ENCODE measurements around the gene ISCA1.
A peak's percentile ranks its signal among the peaks of the same experiment; 100 is the strongest.

Gene ISCA1

DNA sequence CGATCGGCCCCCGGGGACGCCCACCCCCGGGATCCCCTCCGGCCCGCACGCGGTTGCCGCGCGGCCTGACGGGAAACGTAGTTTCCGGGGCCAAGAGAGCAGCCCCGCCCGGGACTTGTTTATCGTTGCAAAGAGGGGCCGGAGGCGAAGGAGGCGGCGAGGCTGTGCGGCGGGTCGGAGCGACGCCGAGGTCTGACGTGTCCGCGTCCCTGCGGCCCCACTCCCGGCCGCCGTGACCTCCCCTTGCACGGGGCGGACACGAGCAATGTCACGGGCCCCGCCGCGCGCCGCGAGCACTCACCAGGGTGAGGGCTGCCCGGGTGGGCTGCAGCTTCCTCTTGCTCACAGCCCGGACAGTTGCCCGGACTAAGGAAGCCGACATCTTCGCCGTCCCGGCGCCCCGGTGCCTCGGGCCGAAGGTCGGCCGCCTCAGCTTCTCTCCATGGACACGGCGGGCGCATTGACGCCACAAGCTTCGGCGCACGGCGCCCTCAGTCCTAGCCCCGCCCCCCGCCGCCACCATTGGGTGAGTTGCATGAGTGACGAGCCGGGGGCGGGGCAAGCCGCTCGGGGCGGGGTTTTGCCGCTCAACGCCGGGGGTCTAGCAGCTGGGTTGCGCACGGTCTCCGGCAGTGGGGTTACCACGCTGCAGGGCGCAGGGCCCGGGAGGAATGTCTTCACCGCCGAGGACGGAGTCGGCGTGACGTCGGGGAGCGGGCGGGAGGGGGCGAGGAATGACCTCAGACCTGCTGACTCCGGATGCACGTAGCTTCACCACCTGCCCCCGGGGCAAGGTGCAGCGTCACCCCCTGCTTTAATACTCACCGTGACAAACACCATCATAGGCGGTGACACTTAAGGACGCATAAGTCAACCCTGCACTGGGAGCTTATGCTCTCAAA, at the start of gene ISCA1 (continued):
- TF ChIP-seq, protein P1, sequence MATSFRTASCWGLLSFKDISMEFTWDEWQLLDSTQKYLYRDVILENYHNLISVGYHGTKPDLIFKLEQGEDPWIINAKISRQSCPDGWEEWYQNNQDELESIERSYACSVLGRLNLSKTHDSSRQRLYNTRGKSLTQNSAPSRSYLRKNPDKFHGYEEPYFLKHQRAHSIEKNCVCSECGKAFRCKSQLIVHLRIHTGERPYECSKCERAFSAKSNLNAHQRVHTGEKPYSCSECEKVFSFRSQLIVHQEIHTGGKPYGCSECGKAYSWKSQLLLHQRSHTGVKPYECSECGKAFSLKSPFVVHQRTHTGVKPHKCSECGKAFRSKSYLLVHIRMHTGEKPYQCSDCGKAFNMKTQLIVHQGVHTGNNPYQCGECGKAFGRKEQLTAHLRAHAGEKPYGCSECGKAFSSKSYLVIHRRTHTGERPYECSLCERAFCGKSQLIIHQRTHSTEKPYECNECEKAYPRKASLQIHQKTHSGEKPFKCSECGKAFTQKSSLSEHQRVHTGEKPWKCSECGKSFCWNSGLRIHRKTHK (tag by site-specific recombination; IDR thresholded peaks at IDR 0.05) = no peak
- TF ChIP-seq ZNF274 (IDR thresholded peaks at IDR 0.05; ENCODE audit: low read length) (no peak), ZNF274 (tag by site-specific recombination; IDR thresholded peaks at IDR 0.05; ENCODE audit: borderline replicate concordance) (no peak), ZNF174 (tag by site-specific recombination; IDR thresholded peaks at IDR 0.05) (no peak), ZNF837 (tag by site-specific recombination; IDR thresholded peaks at IDR 0.05) (no peak), ZBTB8A (tag by site-specific recombination; IDR thresholded peaks at IDR 0.05) (peak; percentile 88), ZNF155 (tag by site-specific recombination; IDR thresholded peaks at IDR 0.05) (no peak), ZIC2 (tag by site-specific recombination; IDR thresholded peaks at IDR 0.05) (peak; percentile 79), ZNF529 (tag by site-specific recombination; IDR thresholded peaks at IDR 0.05; ENCODE audit: insufficient replicate concordance) (no peak), ZNF585B (tag by site-specific recombination; IDR thresholded peaks at IDR 0.05) (no peak), OSR2 (tag by site-specific recombination; IDR thresholded peaks at IDR 0.05) (no peak; the same call in 1 of the 2 replicates), MEIS1 (CRISPR knock-in tag; IDR thresholded peaks at IDR 0.05; ENCODE audit: borderline replicate concordance) (peak; percentile 43; the same call in 1 of the 2 replicates), ZNF514 (tag by site-specific recombination; IDR thresholded peaks at IDR 0.05) (no peak), EGR2 (tag by site-specific recombination; IDR thresholded peaks at IDR 0.05; ENCODE audit: low read depth) (peak; percentile 22; the same call in 1 of the 2 replicates), ZNF350 (tag by site-specific recombination; IDR thresholded peaks at IDR 0.05) (no peak), ZNF184 (tag by site-specific recombination; IDR thresholded peaks at IDR 0.05) (peak; percentile 76; the same call in 1 of the 2 replicates), ZNF221 (tag by site-specific recombination; IDR thresholded peaks at IDR 0.05; ENCODE audit: borderline replicate concordance) (0 out of 2 replicates have a peak, but pooled peaks have one; percentile 54), ZNF792 (tag by site-specific recombination; IDR thresholded peaks at IDR 0.05) (peak; percentile 19; the same call in 1 of the 2 replicates), HOXA7 (CRISPR knock-in tag; IDR thresholded peaks at IDR 0.05; ENCODE audit: borderline replicate concordance) (no peak), ZBTB7A (tag by site-specific recombination; IDR thresholded peaks at IDR 0.05; ENCODE audit: low read depth) (no peak; the same call in none of the 2 replicates)
- TF ChIP-seq, protein P2, sequence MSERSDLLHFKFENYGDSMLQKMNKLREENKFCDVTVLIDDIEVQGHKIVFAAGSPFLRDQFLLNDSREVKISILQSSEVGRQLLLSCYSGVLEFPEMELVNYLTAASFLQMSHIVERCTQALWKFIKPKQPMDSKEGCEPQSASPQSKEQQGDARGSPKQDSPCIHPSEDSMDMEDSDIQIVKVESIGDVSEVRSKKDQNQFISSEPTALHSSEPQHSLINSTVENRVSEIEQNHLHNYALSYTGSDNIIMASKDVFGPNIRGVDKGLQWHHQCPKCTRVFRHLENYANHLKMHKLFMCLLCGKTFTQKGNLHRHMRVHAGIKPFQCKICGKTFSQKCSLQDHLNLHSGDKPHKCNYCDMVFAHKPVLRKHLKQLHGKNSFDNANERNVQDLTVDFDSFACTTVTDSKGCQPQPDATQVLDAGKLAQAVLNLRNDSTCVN (tag by site-specific recombination; optimal IDR thresholded peaks at IDR 0.05) = peak; percentile 99
- TF ChIP-seq, protein P3, sequence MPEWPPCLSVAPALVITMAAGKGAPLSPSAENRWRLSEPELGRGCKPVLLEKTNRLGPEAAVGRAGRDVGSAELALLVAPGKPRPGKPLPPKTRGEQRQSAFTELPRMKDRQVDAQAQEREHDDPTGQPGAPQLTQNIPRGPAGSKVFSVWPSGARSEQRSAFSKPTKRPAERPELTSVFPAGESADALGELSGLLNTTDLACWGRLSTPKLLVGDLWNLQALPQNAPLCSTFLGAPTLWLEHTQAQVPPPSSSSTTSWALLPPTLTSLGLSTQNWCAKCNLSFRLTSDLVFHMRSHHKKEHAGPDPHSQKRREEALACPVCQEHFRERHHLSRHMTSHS (tag by site-specific recombination; IDR thresholded peaks at IDR 0.05) = no peak
- TF ChIP-seq, protein P4, sequence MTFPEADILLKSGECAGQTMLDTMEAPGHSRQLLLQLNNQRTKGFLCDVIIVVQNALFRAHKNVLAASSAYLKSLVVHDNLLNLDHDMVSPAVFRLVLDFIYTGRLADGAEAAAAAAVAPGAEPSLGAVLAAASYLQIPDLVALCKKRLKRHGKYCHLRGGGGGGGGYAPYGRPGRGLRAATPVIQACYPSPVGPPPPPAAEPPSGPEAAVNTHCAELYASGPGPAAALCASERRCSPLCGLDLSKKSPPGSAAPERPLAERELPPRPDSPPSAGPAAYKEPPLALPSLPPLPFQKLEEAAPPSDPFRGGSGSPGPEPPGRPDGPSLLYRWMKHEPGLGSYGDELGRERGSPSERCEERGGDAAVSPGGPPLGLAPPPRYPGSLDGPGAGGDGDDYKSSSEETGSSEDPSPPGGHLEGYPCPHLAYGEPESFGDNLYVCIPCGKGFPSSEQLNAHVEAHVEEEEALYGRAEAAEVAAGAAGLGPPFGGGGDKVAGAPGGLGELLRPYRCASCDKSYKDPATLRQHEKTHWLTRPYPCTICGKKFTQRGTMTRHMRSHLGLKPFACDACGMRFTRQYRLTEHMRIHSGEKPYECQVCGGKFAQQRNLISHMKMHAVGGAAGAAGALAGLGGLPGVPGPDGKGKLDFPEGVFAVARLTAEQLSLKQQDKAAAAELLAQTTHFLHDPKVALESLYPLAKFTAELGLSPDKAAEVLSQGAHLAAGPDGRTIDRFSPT (tag by site-specific recombination; IDR thresholded peaks at IDR 0.05) = peak; percentile 88
- TF ChIP-seq, protein P5, sequence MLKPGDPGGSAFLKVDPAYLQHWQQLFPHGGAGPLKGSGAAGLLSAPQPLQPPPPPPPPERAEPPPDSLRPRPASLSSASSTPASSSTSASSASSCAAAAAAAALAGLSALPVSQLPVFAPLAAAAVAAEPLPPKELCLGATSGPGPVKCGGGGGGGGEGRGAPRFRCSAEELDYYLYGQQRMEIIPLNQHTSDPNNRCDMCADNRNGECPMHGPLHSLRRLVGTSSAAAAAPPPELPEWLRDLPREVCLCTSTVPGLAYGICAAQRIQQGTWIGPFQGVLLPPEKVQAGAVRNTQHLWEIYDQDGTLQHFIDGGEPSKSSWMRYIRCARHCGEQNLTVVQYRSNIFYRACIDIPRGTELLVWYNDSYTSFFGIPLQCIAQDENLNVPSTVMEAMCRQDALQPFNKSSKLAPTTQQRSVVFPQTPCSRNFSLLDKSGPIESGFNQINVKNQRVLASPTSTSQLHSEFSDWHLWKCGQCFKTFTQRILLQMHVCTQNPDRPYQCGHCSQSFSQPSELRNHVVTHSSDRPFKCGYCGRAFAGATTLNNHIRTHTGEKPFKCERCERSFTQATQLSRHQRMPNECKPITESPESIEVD (tag by site-specific recombination; IDR thresholded peaks at IDR 0.05) = peak; percentile 12; the same call in 1 of the 2 replicates
- TF ChIP-seq, protein P6, sequence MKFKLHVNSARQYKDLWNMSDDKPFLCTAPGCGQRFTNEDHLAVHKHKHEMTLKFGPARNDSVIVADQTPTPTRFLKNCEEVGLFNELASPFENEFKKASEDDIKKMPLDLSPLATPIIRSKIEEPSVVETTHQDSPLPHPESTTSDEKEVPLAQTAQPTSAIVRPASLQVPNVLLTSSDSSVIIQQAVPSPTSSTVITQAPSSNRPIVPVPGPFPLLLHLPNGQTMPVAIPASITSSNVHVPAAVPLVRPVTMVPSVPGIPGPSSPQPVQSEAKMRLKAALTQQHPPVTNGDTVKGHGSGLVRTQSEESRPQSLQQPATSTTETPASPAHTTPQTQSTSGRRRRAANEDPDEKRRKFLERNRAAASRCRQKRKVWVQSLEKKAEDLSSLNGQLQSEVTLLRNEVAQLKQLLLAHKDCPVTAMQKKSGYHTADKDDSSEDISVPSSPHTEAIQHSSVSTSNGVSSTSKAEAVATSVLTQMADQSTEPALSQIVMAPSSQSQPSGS (tag by site-specific recombination; IDR thresholded peaks at IDR 0.05; ENCODE audit: low read depth) = peak; percentile 87
- TF ChIP-seq, protein P7, sequence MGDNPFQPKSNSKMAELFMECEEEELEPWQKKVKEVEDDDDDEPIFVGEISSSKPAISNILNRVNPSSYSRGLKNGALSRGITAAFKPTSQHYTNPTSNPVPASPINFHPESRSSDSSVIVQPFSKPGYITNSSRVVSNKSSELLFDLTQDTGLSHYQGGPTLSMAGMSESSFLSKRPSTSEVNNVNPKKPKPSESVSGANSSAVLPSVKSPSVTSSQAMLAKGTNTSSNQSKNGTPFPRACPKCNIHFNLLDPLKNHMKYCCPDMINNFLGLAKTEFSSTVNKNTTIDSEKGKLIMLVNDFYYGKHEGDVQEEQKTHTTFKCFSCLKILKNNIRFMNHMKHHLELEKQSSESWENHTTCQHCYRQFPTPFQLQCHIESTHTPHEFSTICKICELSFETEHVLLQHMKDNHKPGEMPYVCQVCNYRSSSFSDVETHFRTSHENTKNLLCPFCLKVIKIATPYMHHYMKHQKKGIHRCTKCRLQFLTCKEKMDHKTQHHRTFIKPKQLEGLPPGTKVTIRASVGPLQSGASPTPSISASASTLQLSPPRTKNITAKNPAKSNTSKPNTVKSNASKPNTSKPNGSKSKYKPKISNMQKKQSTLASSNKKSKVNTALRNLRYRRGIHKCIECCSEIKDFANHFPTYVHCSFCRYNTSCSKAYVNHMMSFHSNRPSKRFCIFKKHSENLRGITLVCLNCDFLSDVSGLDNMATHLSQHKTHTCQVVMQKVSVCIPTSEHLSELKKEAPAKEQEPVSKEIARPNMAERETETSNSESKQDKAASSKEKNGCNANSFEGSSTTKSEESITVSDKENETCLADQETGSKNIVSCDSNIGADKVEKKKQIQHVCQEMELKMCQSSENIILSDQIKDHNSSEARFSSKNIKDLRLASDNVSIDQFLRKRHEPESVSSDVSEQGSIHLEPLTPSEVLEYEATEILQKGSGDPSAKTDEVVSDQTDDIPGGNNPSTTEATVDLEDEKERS (tag by site-specific recombination; IDR thresholded peaks at IDR 0.05) = 0 out of 2 replicates have a peak, but pooled peaks have one; percentile 19
